Keratinocyte (primary cell): Measurements from ENCODE around the gene LHX6. TPM values are rescaled to one million over a fixed set of nuclear protein-coding genes. Genes with fewer than 3 reads are reported as not detected.

ENCODE experiments used
- DNase-seq: peaks from one replicate; pipeline ENCODE4 v3.0.0-alpha.2; 2011; ENCODE audit warnings: low read depth, missing footprints, low spot score
- FAIRE-seq: peaks from 2 replicates; lab custom pipeline; 2011; peaks lifted over from hg19 to GRCh38; lab: Jason Lieb, UNC
- H2AFZ ChIP-seq: 2 replicates; pipeline ENCODE4 v1.6.0; 2012; ENCODE audit warnings: low read length, control low read depth, inconsistent platforms; ENCODE audit not compliant: control insufficient read depth
- H3K27ac ChIP-seq: 2 replicates; pipeline ENCODE4 v1.5.1; 2011; ENCODE audit warnings: low read length; ENCODE audit not compliant: control insufficient read depth, insufficient read depth
- H3K27me3 ChIP-seq: 3 replicates; pipeline ENCODE4 v1.6.0; 2011; ENCODE audit warnings: low read length; ENCODE audit not compliant: control insufficient read depth, insufficient read depth; ENCODE audit errors: extremely low read depth
- H3K36me3 ChIP-seq, 2 experiments: 2 replicates in 1 of 2; 3 replicates in 1 of 2; pipeline ENCODE4 v1.5.1; 2011; ENCODE audit warnings: low read length in 2 of 2, mild to moderate bottlenecking in 1 of 2; ENCODE audit not compliant: control insufficient read depth in 2 of 2, insufficient read depth in 2 of 2; ENCODE audit errors: extremely low read depth in 1 of 2
- H3K4me1 ChIP-seq: 3 replicates; pipeline ENCODE4 v1.5.1; 2011; ENCODE audit warnings: low read length; ENCODE audit not compliant: control insufficient read depth, insufficient read depth; ENCODE audit errors: extremely low read depth
- H3K4me2 ChIP-seq: 3 replicates; pipeline ENCODE4 v1.6.0; 2011; ENCODE audit warnings: low read depth, low read length; ENCODE audit not compliant: control insufficient read depth, insufficient read depth; ENCODE audit errors: extremely low read depth
- H3K4me3 ChIP-seq, 3 experiments: fragments of 200-600 bp in 1 of 3; sonication (generic) in 1 of 3; 2 replicates in 2 of 3; 3 replicates in 1 of 3; pipeline ENCODE4 v1.5.1; 2011 to 2016; ENCODE audit warnings: low read length in 3 of 3, mild to moderate bottlenecking in 3 of 3, control low read depth in 2 of 3, inconsistent platforms in 1 of 3, low read depth in 1 of 3, mixed read lengths in 1 of 3, mixed run types in 1 of 3, moderate library complexity in 1 of 3; ENCODE audit not compliant: control insufficient read depth in 2 of 3, insufficient read depth in 2 of 3; ENCODE audit errors: extremely low read depth in 1 of 3
- H3K79me2 ChIP-seq: 2 replicates; pipeline ENCODE4 v1.6.0; 2012; ENCODE audit warnings: low read length; ENCODE audit not compliant: control insufficient read depth, insufficient read depth
- H3K9ac ChIP-seq: 3 replicates; pipeline ENCODE4 v1.6.0; 2011; ENCODE audit warnings: low read length; ENCODE audit not compliant: control insufficient read depth, insufficient read depth; ENCODE audit errors: extremely low read depth
- H3K9me1 ChIP-seq: 3 replicates; pipeline ENCODE4 v1.6.0; 2011; ENCODE audit warnings: low read length; ENCODE audit not compliant: control insufficient read depth, insufficient read depth; ENCODE audit errors: extremely low read depth
- H3K9me3 ChIP-seq: 2 replicates; pipeline ENCODE4 v1.5.1; 2012; ENCODE audit warnings: low read depth, low read length; ENCODE audit not compliant: control insufficient read depth
- H4K20me1 ChIP-seq: 3 replicates; pipeline ENCODE4 v1.6.0; 2011; ENCODE audit warnings: low read length; ENCODE audit not compliant: control insufficient read depth, insufficient read depth; ENCODE audit errors: extremely low read depth
- EZH2 ChIP-seq: IDR thresholded peaks from one replicate; pipeline ENCODE4 v1.6.1; 2012; ENCODE audit warnings: inconsistent platforms, mild to moderate bottlenecking, low read length, moderate library complexity
- dilution Hi-C: fragments of 300-500 bp; cut with MboI; formaldehyde crosslinking; loops from one replicate; pipeline ENCODE4 v1.7.0; 2020; ENCODE audit warnings: low sequenced_read_pairs; ENCODE audit not compliant: extremely low pct_ligation_motif_present
- polyA plus RNA-seq, 5 experiments: library from polyadenylated mRNA; depleted of rRNA in 3 of 5; stranded (reverse) in 3 of 5; stranded (forward) in 1 of 5; unstranded in 1 of 5; fragments of >200 nt; gene quantifications; 1 replicate in 1 of 5; 2 replicates in 3 of 5; 3 replicates in 1 of 5; pipeline versions ENCODE4 v1.2.1 to v1.2.3, GENCODE V29; 2011 to 2012; ENCODE audit warnings: missing spikeins in 2 of 5, low read depth in 1 of 5, low replicate concordance in 1 of 5
- TF ChIP-seq, protein P1 (sequence below), 3 experiments: IDR thresholded peaks in 1 of 3; conservative IDR thresholded peaks in 1 of 3; optimal IDR thresholded peaks in 1 of 3; 2 replicates in 2 of 3; 3 replicates in 1 of 3; pipeline versions ENCODE3 to v1.5.1; 2011; ENCODE audit warnings: low read length in 3 of 3, mild to moderate bottlenecking in 3 of 3, moderate library complexity in 2 of 3, control low read depth in 1 of 3, inconsistent platforms in 1 of 3; ENCODE audit not compliant: insufficient read depth in 2 of 3; ENCODE audit errors: extremely low read depth in 1 of 3

LHX6 gene
- polyA plus RNA-seq, 1 donor (not counting 4 experiments of a cell fraction or from before 2014, with no cell fraction given), result 0.13 TPM

DNA sequence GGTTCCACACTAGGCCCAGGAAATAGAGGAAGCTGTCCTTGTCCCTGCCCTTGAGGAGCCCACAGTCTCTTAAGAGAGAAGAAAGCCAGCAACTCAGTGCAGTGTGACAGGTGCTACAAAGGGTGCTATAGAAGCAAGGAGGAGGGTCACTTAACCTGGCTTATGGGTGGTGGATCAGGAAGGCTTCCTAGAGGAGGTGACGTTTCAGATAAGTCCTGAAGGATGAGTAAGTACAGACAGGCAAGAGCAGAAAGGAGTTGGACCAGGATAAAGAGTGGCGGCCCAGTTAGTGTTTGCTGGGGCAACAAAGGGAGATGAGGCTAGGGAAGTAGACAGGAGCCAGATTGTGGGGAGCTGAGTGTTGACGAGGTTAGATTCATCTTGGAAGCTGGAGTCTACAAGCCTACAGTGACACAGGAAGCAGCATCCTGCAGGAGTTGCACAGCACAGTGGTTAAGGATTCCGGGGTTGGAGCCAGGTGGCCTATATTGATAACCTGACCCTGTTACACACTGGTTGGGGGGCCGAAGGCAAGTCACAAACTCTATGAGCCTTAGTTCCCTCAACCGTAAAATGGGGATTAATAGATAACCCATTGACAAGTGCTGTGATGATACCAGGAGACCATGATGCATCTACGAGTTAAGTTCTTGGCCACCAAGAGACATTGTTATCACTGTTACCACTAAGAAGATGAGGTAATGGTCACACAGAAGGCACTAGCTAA is 5.4 kb upstream of the LHX6 start:
- Histone ChIP-seq H3K79me2 (no peaks in the 10 kb centered on the region), H3K36me3 (no peaks in the 10 kb centered on the region), H3K27me3 (peaks cover 39% of the 10 kb centered on the region), H3K4me2 (no peak overlapping the region), H3K4me3 (no peak overlapping the region), H4K20me1 (no peaks in the 10 kb centered on the region), H3K27ac (no peak overlapping the region), H3K4me1 (no peaks in the 10 kb centered on the region), H3K9me3 (no peaks in the 10 kb centered on the region), H3K9me1 (no peaks in the 10 kb centered on the region), H2AFZ (no peak overlapping the region), H3K9ac (no peak overlapping the region)
- no peak for TF ChIP-seq EZH2
- TF ChIP-seq, protein P1, sequence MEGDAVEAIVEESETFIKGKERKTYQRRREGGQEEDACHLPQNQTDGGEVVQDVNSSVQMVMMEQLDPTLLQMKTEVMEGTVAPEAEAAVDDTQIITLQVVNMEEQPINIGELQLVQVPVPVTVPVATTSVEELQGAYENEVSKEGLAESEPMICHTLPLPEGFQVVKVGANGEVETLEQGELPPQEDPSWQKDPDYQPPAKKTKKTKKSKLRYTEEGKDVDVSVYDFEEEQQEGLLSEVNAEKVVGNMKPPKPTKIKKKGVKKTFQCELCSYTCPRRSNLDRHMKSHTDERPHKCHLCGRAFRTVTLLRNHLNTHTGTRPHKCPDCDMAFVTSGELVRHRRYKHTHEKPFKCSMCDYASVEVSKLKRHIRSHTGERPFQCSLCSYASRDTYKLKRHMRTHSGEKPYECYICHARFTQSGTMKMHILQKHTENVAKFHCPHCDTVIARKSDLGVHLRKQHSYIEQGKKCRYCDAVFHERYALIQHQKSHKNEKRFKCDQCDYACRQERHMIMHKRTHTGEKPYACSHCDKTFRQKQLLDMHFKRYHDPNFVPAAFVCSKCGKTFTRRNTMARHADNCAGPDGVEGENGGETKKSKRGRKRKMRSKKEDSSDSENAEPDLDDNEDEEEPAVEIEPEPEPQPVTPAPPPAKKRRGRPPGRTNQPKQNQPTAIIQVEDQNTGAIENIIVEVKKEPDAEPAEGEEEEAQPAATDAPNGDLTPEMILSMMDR (optimal IDR thresholded peaks at IDR 0.05 in 1 of 3, IDR thresholded peaks at IDR 0.05 in 1 of 3, conservative IDR thresholded peaks at IDR 0.05 in 1 of 3; ENCODE audit: extremely low read depth in 1 of 3, insufficient read depth in 2 of 3, low read length in 3 of 3), result no peak
- no peak for FAIRE-seq
- dilution Hi-C loops, result no loop called here
- DNase-seq, result no peak

DNA sequence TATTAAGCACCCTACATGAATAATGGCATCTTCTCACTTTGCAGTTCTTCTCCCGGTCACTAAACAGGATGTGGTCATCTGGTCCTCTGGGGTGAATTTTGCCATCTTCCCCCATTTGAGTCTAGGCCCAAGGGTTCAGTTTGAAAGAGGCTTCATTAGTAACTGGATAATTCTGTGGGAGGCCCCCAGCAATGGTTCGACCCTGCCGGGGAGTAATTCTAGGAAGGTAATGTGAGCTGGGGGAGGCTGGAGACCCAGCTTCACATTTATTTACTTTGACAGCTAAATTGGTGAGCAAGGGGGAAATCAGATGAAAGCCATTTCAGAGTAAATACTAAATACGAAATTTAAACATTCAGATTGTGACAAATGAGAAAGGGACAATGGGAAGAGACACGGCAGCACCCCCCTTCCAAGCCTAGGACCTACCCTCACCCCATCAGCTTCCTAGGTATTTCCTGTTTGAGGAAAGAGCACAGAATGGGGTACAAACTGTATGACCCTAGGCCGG is 4.1 kb upstream of the LHX6 start:
- Histone ChIP-seq H2AFZ (no peak overlapping the region), H3K36me3 (no peaks in the 10 kb centered on the region), H3K27me3 (peaks cover 51% of the 10 kb centered on the region), H3K79me2 (no peaks in the 10 kb centered on the region), H3K4me3 (no peak overlapping the region), H3K4me2 (no peak overlapping the region), H3K9ac (no peak overlapping the region), H3K9me3 (no peaks in the 10 kb centered on the region), H3K27ac (no peak overlapping the region), H3K9me1 (no peaks in the 10 kb centered on the region), H4K20me1 (no peaks in the 10 kb centered on the region), H3K4me1 (peaks cover 2% of the 10 kb centered on the region)
- TF ChIP-seq, protein P1 (optimal IDR thresholded peaks at IDR 0.05 in 1 of 3, IDR thresholded peaks at IDR 0.05 in 1 of 3, conservative IDR thresholded peaks at IDR 0.05 in 1 of 3; ENCODE audit: extremely low read depth in 1 of 3, insufficient read depth in 2 of 3, low read length in 3 of 3), result no peak
- TF ChIP-seq EZH2, result no peak
- DNase-seq, result no peak
- FAIRE-seq, result no peak
- dilution Hi-C loops, result no loop called here
